ENCODE measurements around the gene DNAH2. TPM values are rescaled to one million over a fixed set of nuclear protein-coding genes. Genes with fewer than 3 reads are reported as not detected.

The DNAH2 gene
- total and polyA plus RNA-seq, 2 of the 4 experiments (the other 2 are of a cell fraction) = under 0.01 to 0.02 TPM

DNA sequence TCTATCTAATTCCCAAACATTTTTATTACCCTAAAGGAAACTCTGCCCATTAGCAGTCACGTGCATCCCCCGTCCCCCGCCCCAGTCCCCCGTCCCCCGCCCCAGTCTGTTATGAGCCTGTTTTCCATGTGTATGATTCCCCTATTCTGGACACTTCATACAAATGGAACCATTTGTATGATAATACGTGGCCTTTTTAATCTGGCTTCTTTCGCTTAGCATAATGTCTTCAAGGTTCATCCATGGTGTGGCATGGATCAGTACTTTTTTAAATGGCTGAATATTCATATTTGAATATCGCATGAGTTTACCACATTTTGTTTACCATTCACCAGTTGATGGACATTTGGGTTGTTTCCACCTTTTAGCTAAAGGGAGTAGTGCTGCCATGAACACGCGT lies 49.5 kb downstream of the DNAH2 start:
- ChIA-PET CTCF (interaction anchor here (1.0 kb wide), 1 partner anchor 23 kb away, joined by 3 read pairs; no protein-coding TSS in a partner anchor), POLR2A (ENCODE audit: unreplicated experiment) (no interaction called here)
- no peak overlapping the region for H2AFZ ChIP-seq (replicated peaks; ENCODE audit: low read length, poor library complexity)
- BruUV-seq (replicated peaks) = no TSS peak
- H3K4me1 ChIP-seq (ENCODE audit: control insufficient read depth, insufficient read depth, low read length) = peaks cover 3% of the 10 kb centered on the region; the same call in 1 of the 2 replicates
- no peak overlapping the region for H2BK120ac ChIP-seq (ENCODE audit: low read depth, low read length)
- TF ChIP-seq SMC3 (IDR thresholded peaks at IDR 0.05; ENCODE audit: low read depth, low read length) (no peak), NFE2L2 (IDR thresholded peaks at IDR 0.05; ENCODE audit: low read depth, low read length) (no peak), FOS (IDR thresholded peaks at IDR 0.05; ENCODE audit: low read depth, low read length) (no peak), CEBPB (IDR thresholded peaks at IDR 0.05; ENCODE audit: low read depth, low read length) (no peak), RAD21 (IDR thresholded peaks at IDR 0.05; ENCODE audit: low read length) (no peak), RCOR1 (IDR thresholded peaks at IDR 0.05; ENCODE audit: insufficient replicate concordance, low read length) (no peak), BHLHE40 (IDR thresholded peaks at IDR 0.05; ENCODE audit: low read depth, low read length) (no peak)
- H3K9me1 ChIP-seq (ENCODE audit: insufficient read depth, low read length) = no peaks in the 10 kb centered on the region
- no peak overlapping the region for H3K56ac ChIP-seq (ENCODE audit: extremely low read depth, insufficient read depth, low read length)
- no peak for ATAC-seq (ENCODE audit: low read depth)
- H4K20me1 ChIP-seq (ENCODE audit: insufficient read depth, low read length) = no peaks in the 10 kb centered on the region
- no peak overlapping the region for H2AK5ac ChIP-seq (ENCODE audit: low read depth, low read length)
- H3K14ac ChIP-seq (replicated peaks; ENCODE audit: low read depth, low read length) = no peak overlapping the region
- H3K27ac ChIP-seq (ENCODE audit: insufficient read depth, low read length) = no peak overlapping the region
- H3K18ac ChIP-seq (ENCODE audit: low read depth, low read length) = no peak overlapping the region
- H4K8ac ChIP-seq (ENCODE audit: low read depth in 2 of 2, low read length in 2 of 2) = no peak overlapping the region
- no peak overlapping the region for H2AK9ac ChIP-seq (replicated peaks; ENCODE audit: low read depth, low read length, poor library complexity)
- in situ Hi-C loops (cut with MboI; ENCODE audit: low sequenced_read_pairs) = no loop called here
- no peak for DNase-seq
- H3K4ac ChIP-seq (ENCODE audit: low read depth, low read length) = no peak overlapping the region
- H3K27me3 ChIP-seq (ENCODE audit: control insufficient read depth, insufficient read depth, low read length) = peaks cover 2% of the 10 kb centered on the region; the same call in 1 of the 2 replicates
- no peaks in the 10 kb centered on the region for H3K9me3 ChIP-seq (ENCODE audit: control insufficient read depth, insufficient read depth, low read length)
- H2BK20ac ChIP-seq (ENCODE audit: low read depth, low read length) = no peak overlapping the region
- no peaks in the 10 kb centered on the region for H3K36me3 ChIP-seq (ENCODE audit: control insufficient read depth, insufficient read depth, low read length)
- dilution Hi-C loops (cut with HindIII; ENCODE audit: low sequenced_read_pairs, unreplicated experiment) = no loop called here
- no peak overlapping the region for H2BK15ac ChIP-seq (ENCODE audit: low read depth, low read length)
- no peak overlapping the region for H4K91ac ChIP-seq (ENCODE audit: insufficient read depth, low read depth, low read length)
- no peak overlapping the region for H4K5ac ChIP-seq (ENCODE audit: low read depth, low read length)
- H3K9ac ChIP-seq (ENCODE audit: low read depth, low read length) = no peak overlapping the region
- no peak overlapping the region for H3K4me2 ChIP-seq (ENCODE audit: low read depth, low read length)
- no peaks in the 10 kb centered on the region for H3K79me1 ChIP-seq (ENCODE audit: low read depth in 1 of 2, low read length in 2 of 2)
- H3K23ac ChIP-seq (ENCODE audit: low read depth, low read length) = no peak overlapping the region
- H3K4me3 ChIP-seq (ENCODE audit: insufficient read depth, low read depth, low read length) = no peak overlapping the region
- no peak overlapping the region for H2BK5ac ChIP-seq (ENCODE audit: low read depth, low read length, poor library complexity, severe bottlenecking)
- intact Hi-C loops (cut with micrococcal nuclease) = no loop called here
- no CpG with 5 or more reads among the region's 10 CpGs for WGBS, 2 experiments (ENCODE audit: extremely low coverage in 2 of 2, insufficient read length in 1 of 2)
